ENCODE measurements around the gene CALM1.

The CALM1 gene

GRCh38 chr14:90373887-90374286 is 22.9 kb upstream of the CALM1 start:
- ATAC-seq = no peak
- TF ChIP-seq ZFP3 (CRISPR knock-in tag; IDR thresholded peaks at IDR 0.05) = no peak
- no peak for TF ChIP-seq POU6F1 (CRISPR knock-in tag; IDR thresholded peaks at IDR 0.05; ENCODE audit: borderline replicate concordance, low read depth)
- no peak for TF ChIP-seq ZNF70 (CRISPR knock-in tag; IDR thresholded peaks at IDR 0.05)

GRCh38 chr14:90374813-90375212 is 22.0 kb upstream of the CALM1 start:
- no peak for TF ChIP-seq ZNF70 (CRISPR knock-in tag; IDR thresholded peaks at IDR 0.05)
- TF ChIP-seq PPARA (CRISPR knock-in tag; IDR thresholded peaks at IDR 0.05; ENCODE audit: borderline replicate concordance) = no peak
- no peak for TF ChIP-seq ISL1 (CRISPR knock-in tag; IDR thresholded peaks at IDR 0.05)
- TF ChIP-seq ESRRG (CRISPR knock-in tag; IDR thresholded peaks at IDR 0.05) = no peak
- ATAC-seq = no peak

- ATAC-seq = no peak
- no peak for TF ChIP-seq PATZ1 (CRISPR knock-in tag; IDR thresholded peaks at IDR 0.05; ENCODE audit: borderline replicate concordance)
- TF ChIP-seq OSR1 (CRISPR knock-in tag; IDR thresholded peaks at IDR 0.05) = no peak
- TF ChIP-seq CSDC2 (CRISPR knock-in tag; IDR thresholded peaks at IDR 0.05) = no peak
- no peak for TF ChIP-seq SNAI2 (CRISPR knock-in tag; IDR thresholded peaks at IDR 0.05)
- no peak for TF ChIP-seq ISL1 (CRISPR knock-in tag; IDR thresholded peaks at IDR 0.05)
- no peak for TF ChIP-seq BACH2 (CRISPR knock-in tag; IDR thresholded peaks at IDR 0.05; ENCODE audit: borderline replicate concordance)
- no peak for TF ChIP-seq POU6F1 (CRISPR knock-in tag; IDR thresholded peaks at IDR 0.05; ENCODE audit: borderline replicate concordance, low read depth)
- TF ChIP-seq ZNF70 (CRISPR knock-in tag; IDR thresholded peaks at IDR 0.05) = no peak
- TF ChIP-seq PPARA (CRISPR knock-in tag; IDR thresholded peaks at IDR 0.05; ENCODE audit: borderline replicate concordance) = no peak
- no peak for TF ChIP-seq ARNTL (CRISPR knock-in tag; IDR thresholded peaks at IDR 0.05; ENCODE audit: borderline replicate concordance, low read depth)
- TF ChIP-seq TCF4 (CRISPR knock-in tag; IDR thresholded peaks at IDR 0.05; ENCODE audit: borderline replicate concordance) = no peak
- TF ChIP-seq CREB5 (CRISPR knock-in tag; IDR thresholded peaks at IDR 0.05; ENCODE audit: low read depth) = no peak
- TF ChIP-seq ZNF8 (CRISPR knock-in tag; IDR thresholded peaks at IDR 0.05) = no peak
- TF ChIP-seq TOX (CRISPR knock-in tag; IDR thresholded peaks at IDR 0.05; ENCODE audit: borderline replicate concordance) = no peak
- TF ChIP-seq ZC3H10 (CRISPR knock-in tag; IDR thresholded peaks at IDR 0.05) = no peak
These were observed 20.9 kb upstream of the CALM1 start for GRCh38 chr14:90375934-90376333.

- TF ChIP-seq ZFP3 (CRISPR knock-in tag; IDR thresholded peaks at IDR 0.05) (no peak), PPARA (CRISPR knock-in tag; IDR thresholded peaks at IDR 0.05; ENCODE audit: borderline replicate concordance) (no peak), ZNF70 (CRISPR knock-in tag; IDR thresholded peaks at IDR 0.05) (no peak), TCF4 (CRISPR knock-in tag; IDR thresholded peaks at IDR 0.05; ENCODE audit: borderline replicate concordance) (no peak), ESRRG (CRISPR knock-in tag; IDR thresholded peaks at IDR 0.05) (no peak), TSHZ2 (CRISPR knock-in tag; IDR thresholded peaks at IDR 0.05) (no peak), OSR1 (CRISPR knock-in tag; IDR thresholded peaks at IDR 0.05) (no peak), ZNF8 (CRISPR knock-in tag; IDR thresholded peaks at IDR 0.05) (no peak), ZFP30 (CRISPR knock-in tag; IDR thresholded peaks at IDR 0.05) (no peak)
- ATAC-seq = no peak
These were observed 18.6 kb upstream of the CALM1 start for GRCh38 chr14:90378249-90378648.
